Right forelimb (tissue), 1 donor: ENCODE measurements around the gene PKNOX2.

ENCODE experiments used
- DNase-seq: peaks from one replicate; pipeline ENCODE4 v3.0.0-alpha.2; 2018

The PKNOX2 gene

DNA sequence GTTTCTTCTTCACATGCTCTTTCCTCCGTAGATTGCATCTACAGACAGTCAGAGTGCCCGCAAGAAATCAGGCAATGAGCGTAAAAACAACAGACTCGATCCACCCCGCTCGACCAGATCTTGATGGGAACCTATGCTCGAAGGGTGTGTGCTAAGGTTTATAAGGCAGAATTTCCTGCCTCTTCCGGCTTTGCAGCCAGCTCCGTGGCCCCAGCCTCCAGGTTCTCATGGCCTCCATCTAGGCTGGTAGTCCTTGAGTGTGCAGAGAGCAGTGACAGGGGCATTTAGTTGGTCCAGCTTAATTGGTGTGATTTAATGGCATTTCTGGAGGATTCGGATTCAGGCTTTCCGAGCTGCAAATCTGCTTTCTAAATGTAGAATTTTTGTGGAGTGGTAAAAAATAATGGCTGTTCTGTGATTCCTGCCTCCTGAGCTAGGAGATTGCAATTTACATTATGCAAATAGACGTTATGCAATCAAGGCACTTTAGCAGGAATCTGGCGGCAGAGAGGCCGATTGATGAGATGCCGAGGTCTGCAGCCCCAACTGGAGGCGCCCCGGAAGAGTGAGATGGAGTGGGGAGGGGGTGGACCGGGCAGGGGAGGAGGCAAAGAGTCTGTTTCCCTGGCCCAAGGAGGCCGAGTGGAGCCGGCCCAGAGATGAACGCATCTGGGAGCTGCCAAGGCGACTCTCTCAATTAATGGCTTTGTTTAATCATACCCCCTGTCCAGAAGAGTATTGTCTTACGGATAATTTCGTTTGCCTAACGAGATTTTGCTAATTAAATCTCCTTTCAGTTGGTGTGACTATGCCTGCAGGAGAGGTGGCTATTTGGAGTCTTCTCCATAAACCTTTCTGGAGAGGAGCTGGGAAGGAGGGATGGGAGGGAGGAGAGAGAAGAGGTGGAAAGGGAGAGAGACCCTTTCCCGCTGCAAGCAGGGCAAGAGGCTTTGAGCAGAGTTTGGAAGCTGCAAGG, 75.3 kb downstream of the PKNOX2 start:
- DNase-seq: no peak

DNA sequence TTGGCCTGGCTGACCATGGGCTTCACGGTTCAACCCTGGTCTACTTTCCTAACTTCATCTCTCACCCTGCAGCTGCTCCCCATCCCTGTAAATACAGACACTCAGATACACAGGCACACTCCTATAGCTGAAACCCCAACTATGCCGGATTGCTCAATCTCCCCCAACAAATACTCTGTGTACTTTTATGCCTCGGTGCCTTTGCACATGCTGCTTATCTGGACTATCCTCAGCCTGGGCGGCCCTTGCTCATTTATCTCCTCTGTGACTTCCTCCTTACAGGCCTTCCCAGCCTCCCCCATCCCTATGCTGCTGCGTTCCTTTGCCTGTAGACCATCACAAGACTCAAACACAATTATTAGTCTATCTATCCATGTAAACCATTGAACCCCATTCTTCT, 76.6 kb downstream of the PKNOX2 start:
- no peak for DNase-seq

DNA sequence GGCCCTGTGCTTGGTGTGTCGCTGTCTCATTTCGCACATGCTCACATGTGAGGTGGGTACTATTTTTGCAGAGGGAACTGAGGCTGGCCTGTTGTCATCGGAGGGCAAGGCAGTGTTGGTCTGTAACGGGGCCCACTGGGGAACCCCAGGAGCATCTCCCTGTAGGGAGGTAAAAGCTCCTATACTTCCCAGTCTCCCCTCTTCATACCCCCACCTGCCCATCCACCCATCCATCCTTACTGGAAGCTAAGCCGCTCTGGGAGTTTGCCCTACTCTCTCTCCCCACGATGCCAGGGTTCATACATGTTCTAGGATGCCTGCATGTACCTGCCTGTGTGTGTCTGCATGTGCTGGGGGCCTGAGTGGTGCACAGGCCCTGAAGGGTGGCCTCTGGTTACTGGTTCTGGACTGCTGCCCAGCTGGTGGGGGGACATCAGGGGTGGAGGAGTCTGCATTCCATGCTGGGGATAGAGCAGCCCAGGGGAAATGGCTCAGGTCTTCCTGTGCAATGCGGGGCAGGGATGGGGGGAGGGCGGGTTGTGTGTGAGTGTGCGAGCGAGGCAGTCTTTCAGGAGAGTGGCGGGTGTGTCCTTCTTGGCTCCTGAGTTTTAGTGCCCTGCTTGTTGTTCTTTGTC, 77.7 kb downstream of the PKNOX2 start:
- DNase-seq: no peak

DNA sequence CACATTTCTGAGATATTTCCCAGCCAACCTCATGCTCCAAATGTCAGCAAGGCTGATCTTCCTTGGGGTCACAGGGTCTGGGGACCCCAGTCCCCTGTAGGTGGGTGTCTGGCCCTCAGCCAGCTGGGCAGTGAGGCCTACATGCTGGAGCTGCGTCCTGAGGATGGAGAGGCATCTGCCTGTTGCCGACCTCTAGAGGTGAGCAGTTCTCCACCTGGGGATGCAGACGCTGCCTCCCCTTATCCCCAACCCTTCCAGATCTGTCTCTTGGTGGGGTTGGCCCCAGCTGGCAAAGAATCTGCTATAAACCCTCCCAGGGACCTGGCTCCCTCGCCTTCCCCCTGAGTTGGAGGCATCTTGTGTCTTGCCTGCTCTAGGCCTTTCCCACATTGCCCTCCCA, 79.6 kb downstream of the PKNOX2 start:
- no peak for DNase-seq

DNA sequence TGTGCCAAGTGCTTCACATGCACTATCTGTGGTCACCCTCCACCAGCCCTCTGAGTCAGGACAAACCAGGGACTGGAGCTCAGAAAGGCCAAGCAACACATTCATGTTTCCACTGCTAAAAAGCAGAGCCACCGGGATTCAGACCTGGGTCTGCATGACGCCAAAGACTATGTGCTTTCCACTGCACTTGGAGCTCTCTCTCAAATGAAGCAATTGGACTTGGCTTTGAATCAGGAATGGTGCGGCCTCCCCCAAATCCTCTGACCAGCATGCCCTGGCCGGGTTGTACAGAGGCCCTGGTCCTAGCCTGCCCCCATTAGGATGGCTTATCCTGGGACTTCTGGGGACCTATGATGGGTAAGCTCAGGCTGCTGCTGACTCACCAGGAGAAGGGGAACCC, 80.7 kb downstream of the PKNOX2 start:
- DNase-seq: no peak

DNA sequence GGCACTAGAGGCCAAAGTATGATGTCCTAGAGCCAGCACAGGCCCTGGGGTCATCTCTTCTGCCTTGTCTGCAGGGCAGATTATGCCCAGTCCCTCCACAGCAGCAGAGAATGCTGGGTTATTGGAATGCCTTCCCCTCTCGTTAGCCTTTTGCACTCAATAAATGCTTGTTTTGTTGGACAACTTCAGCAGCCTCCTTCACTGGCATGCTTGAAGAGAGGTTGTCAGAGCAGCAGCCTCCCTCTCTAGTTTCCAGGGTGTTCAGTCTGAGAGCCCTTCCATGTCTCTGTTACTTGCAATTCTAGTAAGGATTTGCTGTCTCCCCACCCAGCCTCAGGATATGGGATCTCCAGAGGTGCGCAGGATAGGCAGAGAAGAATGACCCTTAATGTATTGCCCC, 82.9 kb downstream of the PKNOX2 start:
- DNase-seq: no peak

DNA sequence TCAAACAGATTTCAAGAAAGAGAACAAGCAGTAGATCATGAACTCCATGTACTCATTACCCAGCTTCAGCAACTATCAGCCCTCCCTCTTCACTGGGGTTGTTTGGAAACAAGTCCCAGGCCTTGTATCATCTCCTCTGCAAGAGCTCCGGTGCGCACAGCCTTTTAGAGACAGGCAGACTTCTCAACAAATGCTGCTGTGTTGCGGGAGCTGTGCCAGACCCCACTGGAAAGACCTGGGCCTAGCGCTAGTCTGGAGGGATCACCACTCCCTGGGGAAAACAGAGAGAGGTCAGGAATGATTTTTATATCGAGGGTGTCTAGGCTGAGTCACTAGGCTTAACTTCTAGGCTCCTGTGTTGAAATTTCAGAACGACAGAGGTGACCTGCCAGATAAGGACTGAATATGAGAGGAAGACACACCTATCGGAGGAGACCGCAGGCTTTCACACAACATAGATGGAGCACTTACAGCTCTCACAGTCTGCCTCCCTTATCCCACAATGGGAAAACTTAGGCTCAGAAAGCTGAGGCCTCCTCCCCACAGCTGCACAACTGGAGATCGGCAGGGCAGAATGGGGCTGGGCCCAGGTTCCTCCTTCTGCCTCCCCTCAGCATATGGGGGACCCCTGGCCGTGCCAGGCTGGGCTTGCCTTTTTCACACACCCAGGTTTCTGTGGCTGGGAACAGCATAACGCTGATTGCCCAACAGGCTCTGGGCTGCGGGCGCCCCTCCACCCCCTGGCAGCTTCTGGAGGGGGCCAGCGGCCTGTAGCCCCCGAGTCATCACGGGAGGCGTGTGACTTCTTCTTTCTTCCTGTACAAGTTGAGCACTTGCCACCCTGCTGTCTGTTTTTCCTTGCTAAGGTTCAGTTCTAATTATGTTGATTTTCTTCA, 86.0 kb downstream of the PKNOX2 start:
- DNase-seq: no peak

DNA sequence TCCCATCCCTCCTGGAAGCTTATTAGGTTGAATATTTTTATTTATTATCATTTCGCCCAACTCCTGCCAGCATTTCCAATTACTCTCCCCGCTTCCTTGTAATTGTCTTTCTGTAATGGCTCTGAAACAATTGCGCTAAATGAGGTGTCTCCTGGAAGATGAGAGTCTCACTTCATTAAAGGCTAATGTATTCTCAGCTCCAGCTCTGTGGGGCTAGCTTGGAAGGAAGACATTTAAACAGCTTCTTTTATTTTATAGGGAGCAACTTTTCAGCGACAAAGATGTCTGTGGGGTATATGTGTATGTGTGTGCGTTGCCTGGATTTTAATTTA, 86.6 kb downstream of the PKNOX2 start:
- DNase-seq: no peak

DNA sequence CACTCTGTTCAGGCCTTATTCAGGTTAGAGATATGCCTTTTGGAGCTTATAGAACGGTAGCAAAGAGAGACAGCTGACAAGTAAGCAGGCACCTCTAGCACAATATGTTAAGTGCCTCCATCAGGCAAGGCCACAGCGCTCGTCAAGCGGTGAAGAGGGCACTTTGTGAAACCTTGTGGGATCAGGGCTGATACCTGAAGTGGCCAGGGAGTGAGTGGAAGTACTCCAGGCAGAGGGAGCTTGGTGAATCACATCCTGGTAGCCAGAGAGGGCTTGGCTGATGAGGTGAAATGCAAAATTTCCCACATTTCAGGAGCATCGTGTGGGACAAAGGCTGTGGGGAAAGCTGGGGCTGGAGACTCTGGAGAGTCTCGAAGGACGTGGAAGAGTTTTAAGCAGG, 87.4 kb downstream of the PKNOX2 start:
- no peak for DNase-seq

DNA sequence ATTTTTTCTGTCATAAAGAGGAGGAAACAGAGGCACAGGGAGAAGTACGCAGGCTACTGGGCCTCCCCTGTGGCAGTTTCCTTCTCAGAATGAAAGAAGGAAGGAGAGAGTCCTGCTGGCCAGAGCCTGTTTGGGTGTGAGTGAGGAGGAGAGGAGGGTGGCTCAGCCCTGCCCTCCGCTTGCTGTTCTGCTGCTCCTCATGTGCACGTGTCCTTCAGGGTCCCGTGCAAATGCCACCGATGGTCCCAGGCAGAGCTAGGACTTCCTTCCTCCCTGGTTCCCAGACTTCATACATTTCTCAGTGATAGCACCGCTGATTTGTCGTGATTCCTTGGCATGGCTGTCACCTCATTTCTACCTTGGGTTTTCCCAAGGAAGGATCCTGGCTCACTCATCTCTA, 88.7 kb downstream of the PKNOX2 start:
- no peak for DNase-seq

DNA sequence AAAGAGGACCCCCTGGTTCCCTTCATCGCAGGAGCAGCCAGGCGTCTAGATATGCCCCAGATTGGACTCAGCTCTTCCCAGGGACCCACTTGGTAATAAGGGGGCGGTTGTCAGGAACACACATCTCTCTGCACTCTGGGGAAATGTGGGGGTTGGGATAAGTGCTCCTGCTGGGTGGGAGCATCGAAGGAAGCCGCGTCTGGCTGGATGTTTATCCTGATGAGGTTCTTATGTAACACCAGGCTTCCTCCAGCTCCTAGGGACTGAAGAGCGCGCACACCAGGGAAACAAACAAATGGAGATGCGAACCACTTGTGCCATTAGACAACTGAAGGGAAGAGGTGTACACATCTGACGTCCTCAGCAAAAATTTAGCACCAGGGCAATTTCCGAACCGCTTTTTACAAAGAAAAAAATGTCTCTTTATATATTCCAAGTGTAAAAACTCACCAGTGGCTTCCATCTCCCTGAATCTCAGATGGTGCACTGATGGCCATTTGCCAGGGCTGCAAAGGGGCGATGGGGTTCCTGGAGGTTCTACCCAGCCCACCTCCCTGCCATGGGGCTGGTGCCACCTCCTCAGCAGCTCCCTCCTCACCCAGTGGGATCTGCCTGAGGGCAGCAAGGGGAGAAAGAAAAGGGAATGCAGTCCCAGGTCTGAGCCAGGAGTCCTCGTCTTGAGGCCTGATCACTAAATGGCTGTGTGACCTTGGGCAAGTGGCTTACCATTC, 89.4 kb downstream of the PKNOX2 start:
- DNase-seq: no peak

DNA sequence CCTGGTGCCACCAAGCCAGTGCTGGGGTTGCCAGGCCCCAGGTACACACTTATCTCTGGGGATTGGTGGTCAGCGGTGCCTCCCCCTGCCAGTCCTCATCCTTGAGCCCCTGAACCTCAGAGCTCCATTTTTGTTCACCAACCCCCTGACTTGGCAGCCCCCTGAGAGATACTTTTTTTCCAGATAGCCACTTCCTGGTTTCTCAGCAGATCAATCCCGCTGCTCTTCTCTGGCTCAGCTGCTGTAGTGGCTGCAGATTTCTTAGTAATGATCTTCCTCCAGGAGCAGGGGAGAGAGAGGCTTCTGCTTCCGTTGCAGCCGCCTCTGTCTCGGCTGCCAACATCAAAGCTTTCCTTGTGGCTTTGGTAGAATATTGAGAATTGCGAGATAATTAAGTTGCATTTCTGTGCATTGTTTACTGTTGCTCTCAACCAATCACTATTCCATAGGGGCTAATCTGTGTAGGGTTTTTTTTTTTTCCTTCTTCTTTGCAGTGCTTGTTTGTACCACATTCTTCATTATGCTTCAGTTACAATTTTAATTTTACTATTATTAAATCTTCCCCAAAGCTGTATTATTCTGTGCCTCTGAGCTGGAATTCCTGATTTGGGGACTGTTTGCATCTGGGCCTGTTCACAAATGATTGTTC, 92.1 kb downstream of the PKNOX2 start:
- DNase-seq: no peak

DNA sequence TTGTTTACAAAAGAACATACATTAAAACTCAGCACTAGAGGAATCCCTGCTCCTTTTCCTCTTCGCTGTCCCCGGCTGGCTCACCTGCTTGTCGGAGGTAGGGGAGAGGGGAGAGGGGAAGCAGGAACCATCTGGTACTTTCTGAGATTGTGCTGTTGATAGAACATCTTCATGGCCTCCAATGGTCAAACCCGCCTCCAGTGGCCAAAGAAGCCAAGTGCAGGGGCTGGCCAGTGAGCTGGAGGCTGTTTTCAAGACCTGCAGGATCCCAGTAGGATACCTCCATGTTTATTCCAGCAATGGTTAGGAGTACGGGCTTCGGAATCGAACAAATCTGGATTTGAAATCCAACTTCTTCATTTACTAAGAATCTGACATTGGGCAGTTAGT, 92.6 kb downstream of the PKNOX2 start:
- no peak for DNase-seq

DNA sequence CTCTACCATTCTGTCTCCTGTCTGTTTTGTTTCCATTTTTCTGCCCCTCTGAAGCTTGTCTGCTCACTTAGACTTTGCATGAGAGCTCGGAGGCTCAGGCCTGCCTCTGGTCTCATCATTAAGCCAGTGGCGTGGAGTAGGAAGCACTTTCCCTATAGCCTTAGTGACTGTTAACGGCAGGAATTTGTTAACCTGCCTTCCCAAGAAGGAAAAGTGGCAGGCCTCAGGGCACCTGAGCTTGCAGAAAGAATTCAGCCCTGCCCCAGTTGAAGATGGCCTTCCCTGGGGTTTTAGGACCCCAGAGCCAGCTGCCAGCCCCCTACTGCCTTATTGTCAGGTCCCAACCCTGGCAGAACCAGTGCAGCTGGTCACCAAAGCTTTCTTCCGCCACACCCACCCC, 93.2 kb downstream of the PKNOX2 start:
- DNase-seq: no peak

DNA sequence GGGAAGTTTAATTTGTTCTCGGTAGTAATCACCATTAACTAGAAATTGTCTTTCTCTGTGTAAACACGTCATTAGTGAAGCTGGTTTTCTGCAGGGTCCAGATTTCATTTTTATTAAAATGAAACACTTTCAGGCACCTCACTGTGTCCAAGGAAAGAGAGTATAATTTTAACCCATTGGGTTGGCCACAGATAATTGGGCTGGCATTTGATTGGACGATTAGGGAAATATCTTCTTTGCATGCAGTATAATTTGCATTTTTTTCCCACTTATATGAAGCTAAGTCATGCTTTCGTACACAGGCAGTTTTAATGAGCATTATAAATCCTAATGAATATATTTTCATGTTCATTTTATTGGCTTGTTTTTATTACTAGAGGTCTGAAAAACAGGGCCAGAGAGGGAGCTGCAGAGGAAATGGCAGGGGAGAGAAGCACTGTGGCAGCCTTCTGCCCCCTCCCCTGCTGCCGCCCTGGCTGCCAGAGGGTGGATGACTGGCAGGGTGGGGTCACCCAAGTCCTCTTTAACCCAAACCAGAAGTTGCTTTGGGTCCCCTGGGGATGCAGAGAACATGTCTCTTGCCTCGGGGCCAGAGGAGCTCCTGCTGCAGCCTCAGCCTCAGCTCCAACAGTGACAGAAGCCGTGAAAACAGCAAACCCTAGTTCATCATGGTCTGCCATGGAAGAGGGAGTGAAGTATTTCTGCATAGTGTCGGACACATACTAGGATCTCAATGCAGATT, 93.9 kb downstream of the PKNOX2 start:
- no peak for DNase-seq

DNA sequence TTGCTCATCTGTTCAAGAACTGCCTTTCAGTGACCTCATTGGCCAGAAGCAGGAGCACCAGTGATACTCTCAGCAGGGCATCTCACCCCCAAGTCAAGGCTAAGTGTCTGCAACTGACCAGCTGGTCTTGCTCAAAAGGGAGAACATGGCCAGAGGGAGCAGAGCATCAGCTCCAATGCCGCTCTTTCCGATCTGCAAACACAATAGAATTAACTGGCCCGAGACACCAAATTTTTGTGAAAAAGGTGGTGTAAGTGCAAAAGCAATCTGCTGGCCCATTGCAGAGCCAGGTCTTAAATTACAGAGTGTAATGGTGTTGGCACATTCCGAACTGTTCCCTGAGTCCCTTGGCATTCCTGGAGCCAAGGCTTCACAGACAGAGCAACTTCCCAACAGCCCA, 97.0 kb downstream of the PKNOX2 start:
- DNase-seq: no peak

DNA sequence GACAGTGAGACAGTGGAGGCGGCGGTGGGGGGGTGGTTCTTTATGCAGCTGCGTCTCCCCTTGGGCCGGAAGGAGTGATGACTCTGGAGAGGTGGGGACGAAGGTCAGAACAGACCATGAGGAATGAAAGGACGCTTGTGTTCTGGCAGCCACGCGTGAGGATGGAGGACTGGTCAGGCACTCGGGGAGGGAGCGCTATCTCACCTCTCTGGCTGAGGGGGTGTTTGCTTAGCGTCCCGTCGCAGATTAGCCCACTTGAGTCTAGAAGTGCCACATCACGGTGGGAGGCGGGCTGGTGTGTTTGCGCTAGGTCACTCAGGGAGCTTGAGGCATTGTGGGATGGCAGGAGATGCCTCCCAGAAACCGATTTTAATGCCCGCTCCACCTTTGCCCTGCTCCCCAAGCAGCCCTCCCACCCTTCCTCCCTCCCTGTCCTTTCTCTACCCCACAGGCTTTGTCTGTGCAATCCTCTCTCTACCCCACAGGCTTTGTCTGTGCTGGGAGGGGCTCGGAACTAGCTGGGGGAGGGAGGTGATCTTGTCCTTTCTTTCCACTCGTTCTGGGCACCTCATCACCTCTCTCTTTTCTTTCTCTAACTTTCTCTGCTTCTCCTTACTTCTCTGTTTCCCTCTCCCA, 97.8 kb downstream of the PKNOX2 start:
- no peak for DNase-seq

DNA sequence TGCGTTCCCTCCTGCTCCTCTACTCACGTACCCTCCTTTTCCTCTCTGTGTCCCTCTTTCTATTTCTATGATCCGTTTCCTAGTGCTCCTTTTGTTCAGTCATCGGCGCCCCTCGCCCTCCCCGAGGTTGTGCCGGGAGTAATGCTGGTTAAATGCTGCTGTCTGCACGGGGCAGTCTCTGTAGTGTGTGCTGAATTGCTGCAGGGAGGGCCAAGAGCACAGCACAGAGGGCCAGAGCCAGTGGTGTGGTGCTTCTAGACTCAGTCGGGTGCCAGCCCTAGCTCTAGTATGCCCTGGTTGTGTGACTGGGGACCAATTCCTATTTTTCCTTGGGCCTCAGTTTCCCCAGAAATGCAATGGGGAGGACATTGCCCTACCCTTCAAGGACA, 98.3 kb downstream of the PKNOX2 start:
- DNase-seq: no peak

DNA sequence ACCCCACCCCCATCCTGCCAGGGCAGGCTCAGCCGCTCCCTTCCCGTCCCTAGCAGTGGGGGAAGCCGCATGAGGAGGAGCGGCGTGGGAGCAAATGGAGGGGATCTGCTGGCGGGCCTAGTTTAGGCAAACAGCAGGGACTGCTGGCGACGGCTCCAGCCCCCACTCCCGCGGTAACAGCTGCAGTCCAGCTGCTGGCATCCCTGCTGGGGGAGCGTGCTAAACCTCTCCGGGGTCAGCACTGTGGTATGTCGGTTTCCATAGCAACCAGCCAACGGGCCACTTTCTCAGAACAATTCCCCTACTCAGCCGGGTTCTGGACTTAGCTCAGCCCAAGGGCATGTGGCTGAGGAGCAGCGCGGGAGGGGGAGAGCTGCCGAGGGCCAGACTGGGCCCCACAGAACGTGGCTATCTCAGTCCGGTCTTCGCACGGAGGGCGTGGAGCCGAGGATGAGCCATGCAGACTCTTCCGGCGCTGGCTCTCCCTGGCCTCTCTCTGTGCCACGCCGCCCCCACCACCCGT, 98.8 kb downstream of the PKNOX2 start:
- peak; percentile 93 for DNase-seq

DNA sequence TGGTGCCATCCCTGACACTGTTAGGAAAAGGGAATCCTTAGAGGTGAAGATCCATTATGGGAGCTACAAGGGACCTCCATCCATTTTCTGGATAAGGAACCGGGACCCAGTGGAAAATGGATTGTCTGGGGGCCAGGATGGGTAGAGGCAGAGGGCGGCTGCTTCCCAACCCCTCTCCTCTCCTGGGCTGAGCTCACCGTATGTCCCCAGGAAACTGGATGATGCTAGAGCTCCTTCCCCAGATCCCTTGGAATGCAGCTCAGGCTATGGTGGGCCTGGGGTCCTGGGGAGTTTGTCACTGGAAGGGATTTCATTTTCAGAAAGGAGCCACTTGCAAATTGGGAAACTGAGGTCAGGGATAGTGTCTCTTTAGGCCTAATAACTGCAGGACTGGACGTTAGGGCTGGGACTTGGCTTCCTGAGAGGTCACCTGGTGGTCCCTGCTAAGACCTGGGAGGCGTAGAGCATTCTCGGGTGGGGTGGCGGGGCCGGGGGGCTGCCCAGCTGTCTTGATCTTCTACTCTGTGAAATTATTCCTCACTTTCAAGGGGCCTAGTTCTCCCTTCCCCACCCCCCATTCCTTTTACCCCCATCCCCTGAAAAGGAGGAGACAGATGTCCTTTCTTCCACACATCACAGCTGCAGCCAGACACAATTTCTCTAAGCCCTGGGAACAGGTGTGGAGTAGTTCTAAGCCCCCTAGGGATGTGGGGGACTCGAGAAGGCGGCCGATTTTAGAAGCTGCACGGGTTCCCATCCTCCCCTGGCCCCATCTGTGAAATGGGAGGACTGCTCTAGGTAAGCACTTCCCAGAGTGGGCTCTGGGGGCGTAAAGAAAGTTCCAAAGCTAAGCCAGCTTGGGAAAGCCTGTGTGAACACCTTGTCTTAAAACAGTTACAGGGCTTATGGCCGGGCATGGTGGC, 99.8 kb downstream of the PKNOX2 start:
- DNase-seq: no peak
